GM12891 (cell line): ENCODE data around the gene KIF27.
"Not testable (repeated sequence)": the region's sequence is repeated elsewhere in the genome, so short reads cannot be mapped to it uniquely, and the experiment has no call there.

Experiments
- DNase-seq: peaks from one replicate; pipeline ENCODE4 v3.0.0; 2011; ENCODE audit warnings: low spot score; ENCODE audit not compliant: insufficient read length
- FAIRE-seq: peaks from 2 replicates; lab custom pipeline; 2011; peaks lifted over from hg19 to GRCh38; lab: Jason Lieb, UNC
- PAX5 ChIP-seq: IDR thresholded peaks from 2 replicates; pipeline ENCODE4 v1.6.1; 2011; ENCODE audit warnings: low read length, moderate library complexity, mild to moderate bottlenecking; ENCODE audit not compliant: insufficient read depth, severe bottlenecking
- POLR2A ChIP-seq: IDR thresholded peaks from 2 replicates; pipeline ENCODE4 v1.6.1; 2011; ENCODE audit warnings: low read depth, low read length, control low read depth
- POLR2AphosphoS5 ChIP-seq: IDR thresholded peaks from 2 replicates; pipeline ENCODE4 v1.6.1; 2011; ENCODE audit warnings: low read depth, low read length, control low read depth
- POU2F2 ChIP-seq: IDR thresholded peaks from 2 replicates; pipeline ENCODE4 v1.6.1; 2011; ENCODE audit warnings: low read depth, mild to moderate bottlenecking, control low read depth, low read length, moderate library complexity
- SPI1 ChIP-seq: IDR thresholded peaks from 2 replicates; pipeline ENCODE4 v1.6.1; 2011; ENCODE audit warnings: low read depth, low read length, control low read depth
- TAF1 ChIP-seq: IDR thresholded peaks from 2 replicates; pipeline ENCODE4 v1.6.1; 2011; ENCODE audit warnings: low read depth, low read length, control low read depth

The KIF27 gene

DNA sequence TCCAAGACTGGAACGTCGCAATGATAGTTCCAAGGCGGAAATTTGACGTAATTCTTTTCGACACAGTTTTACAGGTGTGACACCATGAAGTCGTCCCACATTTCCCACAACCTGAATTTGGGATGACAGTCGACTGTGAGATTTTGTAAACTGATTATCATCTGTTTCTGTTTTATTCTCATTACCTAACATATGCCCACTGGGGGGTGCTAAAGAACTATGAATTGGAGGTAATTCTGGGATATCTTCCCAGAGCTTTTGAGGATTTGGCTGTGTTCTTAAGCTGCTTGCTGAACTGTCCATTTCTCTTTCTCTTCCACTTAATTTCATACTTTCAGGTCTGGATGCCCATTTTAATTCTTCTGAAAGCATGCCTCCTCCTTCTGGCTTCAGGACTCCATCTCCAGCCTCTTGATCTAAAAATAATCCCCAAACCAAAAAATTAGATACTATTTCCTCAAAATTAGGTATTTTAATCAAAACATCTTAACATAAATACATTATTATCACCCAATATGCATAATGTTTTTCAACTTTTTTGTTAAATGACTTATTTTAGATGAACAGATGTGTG, 84.1 kb downstream of the KIF27 start:
- DNase-seq, result not testable (repeated sequence)
- FAIRE-seq, result peak; percentile 83

DNA sequence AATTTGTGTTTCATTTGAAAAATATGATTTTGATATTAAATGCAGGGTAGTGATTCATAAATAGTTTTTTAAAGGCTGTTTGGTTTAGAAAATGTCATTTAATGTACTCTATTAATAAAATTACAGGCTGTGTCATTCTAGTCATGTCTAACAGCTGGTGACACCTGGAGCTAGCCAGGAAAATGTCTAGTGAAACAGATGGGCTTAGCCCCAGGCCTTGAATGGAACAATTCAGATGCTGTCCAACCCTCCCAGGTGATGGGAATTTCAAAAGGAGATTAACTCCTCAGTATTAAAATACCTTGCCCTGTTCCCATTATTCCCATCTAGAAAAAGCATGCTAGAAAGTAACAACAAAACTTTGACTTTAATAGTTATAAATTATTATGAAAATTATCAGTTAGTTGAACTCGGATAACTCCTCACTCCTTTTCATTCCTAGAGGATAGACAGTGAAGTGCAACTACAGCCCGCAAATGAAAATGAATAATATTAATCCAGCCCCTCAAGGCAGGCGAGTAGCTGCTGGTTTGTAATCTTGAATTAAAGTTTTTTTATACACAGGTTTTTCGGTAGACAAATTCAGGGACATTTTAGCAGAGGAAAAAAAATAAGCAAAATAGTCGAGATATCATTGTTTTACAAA, 90.7 kb downstream of the KIF27 start:
- not testable (repeated sequence) for FAIRE-seq, DNase-seq

DNA sequence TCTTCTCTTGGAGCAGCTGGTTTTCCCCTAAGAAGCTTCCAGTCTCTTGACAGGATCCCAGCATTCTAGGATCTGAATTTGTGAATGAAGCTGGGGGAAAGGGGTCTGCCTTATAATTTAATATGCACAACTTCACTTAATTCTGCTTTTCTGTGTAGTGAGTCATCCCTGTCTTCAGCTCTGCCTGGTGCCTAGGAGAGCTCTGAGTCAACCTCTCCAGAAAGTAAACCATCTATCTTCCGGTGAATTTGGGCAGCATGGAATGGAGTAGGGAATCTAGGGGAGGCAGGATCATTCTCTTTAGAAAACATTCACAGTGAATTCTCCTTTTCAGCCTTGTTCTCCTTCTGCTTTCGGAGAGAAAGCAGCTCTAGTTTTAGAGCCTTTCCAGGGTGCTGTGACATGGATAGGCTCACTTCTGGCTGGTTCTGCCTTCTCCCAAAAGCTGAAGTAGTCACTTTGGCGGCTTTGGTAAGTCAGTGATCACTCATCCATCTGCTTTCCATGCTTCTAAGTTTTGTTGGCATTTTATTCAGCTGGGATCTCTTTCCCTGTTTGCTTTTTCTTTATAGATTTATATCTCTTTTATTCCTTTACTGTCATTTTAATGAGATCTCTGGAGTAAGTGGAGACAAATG, 96.1 kb downstream of the KIF27 start:
- not testable (repeated sequence) for DNase-seq, FAIRE-seq

GRCh38 chr9:83817356-83818278, 103.6 kb downstream of the KIF27 start, which contains the start of gene GKAP1:
Gene GKAP1 (minus strand): TSS chr9:83817769. CDS start chr9:83806517, 11,252 bp downstream.
- DNase-seq (peak; percentile 51), FAIRE-seq (peak; percentile 72)

GRCh38 chr9:83817011-83817355, 104.2 kb downstream of the KIF27 start:
- DNase-seq, FAIRE-seq: not testable (repeated sequence)

DNA sequence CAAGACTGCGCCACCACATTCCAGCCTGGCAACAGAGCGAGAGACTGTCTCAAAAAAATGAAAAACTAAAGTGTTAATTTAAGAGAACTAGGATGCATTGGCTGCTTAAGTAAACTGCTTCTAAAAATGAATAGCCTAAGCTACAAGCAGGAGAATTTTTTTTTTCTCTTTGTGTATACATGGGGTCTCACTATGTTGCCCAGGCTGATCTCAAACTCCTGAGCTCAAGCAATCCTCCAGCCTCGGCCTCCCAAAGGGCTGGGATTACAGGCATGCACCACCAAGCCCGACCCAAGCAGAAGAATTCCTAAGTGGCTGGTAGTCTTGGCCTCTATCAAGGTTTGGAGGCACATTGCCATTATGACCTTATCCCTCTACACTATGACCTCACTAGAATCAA, 106.1 kb downstream of the KIF27 start:
- not testable (repeated sequence) for FAIRE-seq, DNase-seq

GRCh38 chr9:83809213-83809612, 112.0 kb downstream of the KIF27 start:
- peak; percentile 93 for FAIRE-seq
- not testable (repeated sequence) for DNase-seq
- peak; percentile 48 for TF ChIP-seq SPI1

GRCh38 chr9:83804454-83804853, 116.8 kb downstream of the KIF27 start:
- FAIRE-seq, DNase-seq: not testable (repeated sequence)

GRCh38 chr9:83803941-83804340, 117.3 kb downstream of the KIF27 start:
- not testable (repeated sequence) for DNase-seq, FAIRE-seq

DNA sequence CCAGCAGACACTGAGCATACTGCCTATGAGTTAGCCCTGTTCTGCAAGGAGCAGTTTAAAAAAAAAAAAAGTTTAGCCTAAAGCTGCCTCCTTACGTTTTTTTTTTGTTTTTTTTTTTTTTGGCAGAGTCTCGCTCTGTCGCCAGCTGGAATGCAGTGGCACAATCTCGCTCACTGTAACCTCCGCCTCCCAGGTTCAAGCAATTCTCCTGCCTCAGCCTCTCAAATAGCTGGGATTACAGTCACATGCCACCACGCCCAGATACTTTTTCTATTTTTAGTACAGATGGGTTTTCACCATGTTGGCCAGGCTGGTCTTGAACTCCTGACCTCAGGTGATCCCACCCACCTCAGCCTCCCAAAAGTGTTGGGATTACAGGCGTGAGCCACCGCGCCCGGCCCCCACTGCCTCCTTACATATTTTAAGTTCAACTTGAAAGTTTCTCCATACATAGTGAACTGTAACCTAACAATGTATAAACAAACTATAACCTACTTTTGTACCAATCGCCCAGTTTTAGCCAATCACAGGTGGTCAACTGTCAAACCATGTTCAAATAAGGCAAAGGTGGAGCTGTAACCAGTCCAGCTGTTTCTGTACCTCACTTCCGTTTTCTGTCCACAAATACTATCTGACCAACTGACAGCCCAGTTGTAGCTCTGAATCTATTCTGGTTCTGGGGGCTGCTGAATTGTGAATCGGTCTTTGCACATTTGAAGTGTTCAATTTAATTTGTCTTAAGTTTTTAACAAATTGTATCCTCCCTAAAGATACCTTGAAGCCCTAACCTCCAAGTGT, 120.8 kb downstream of the KIF27 start:
- FAIRE-seq (peak; percentile 23), DNase-seq (no peak)
- no peak for TF ChIP-seq POU2F2
- no peak for TF ChIP-seq POLR2A
- TF ChIP-seq SPI1, result peak; percentile 52
- TF ChIP-seq POLR2AphosphoS5, result no peak
- TF ChIP-seq PAX5, result no peak

DNA sequence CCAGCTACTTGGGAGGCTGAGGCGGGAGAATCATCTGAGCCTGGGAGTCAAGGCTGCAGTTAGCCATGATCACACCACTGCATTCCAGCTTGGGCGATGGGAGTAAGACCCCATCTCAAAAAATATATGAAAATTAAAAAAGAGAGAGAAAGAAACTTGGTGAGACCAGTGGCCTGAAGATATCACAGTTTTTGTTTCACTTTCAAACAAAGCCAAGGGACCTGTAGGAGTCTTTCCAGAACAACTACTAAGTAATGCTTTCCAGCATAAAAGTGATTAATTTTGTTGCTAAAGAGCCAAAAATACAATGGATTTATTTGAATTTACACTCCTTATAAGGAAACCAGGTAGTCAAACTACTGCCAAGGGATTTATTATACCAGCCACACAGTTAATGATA, 127.2 kb downstream of the KIF27 start:
- no peak for FAIRE-seq

More for the DNA sequence above, 127.2 kb downstream of the KIF27 start:
- TF ChIP-seq PAX5, result no peak
- TF ChIP-seq TAF1, result no peak
- TF ChIP-seq POLR2A, result no peak
- TF ChIP-seq POU2F2, result no peak
- no peak for TF ChIP-seq SPI1
- TF ChIP-seq POLR2AphosphoS5, result no peak
- DNase-seq, result no peak
